Fibroblast of peridontal ligament (primary cell): ENCODE measurements around the gene KCTD21.
"Not testable (repeated sequence)": the region's sequence is repeated elsewhere in the genome, so short reads cannot be mapped to it uniquely, and the experiment has no call there.

ENCODE experiments used
- DNase-seq: peaks from one replicate; pipeline ENCODE4 v3.0.0-alpha.2; 2010; ENCODE audit errors: extremely low read depth

The KCTD21 gene

GRCh38 chr11:78188286-78189173, at the start of gene KCTD21, which contains the start of gene USP35:
TSS of gene KCTD21 (minus strand) at chr11:78188626. CDS start at chr11:78174554, 14,072 bp downstream.
TSS of gene USP35 (plus strand) at chr11:78188919. CDS start at chr11:78196246, 7,327 bp downstream.
- peak; percentile 94 for DNase-seq

GRCh38 chr11:78237293-78238046, 49.0 kb upstream of the KCTD21 start:
- no peak for DNase-seq

GRCh38 chr11:78234006-78234405, 45.6 kb upstream of the KCTD21 start:
- DNase-seq, result no peak

- not testable (repeated sequence) for DNase-seq
Measured at GRCh38 chr11:78233046-78233445, 44.6 kb upstream of the KCTD21 start.

- peak; percentile 87 for DNase-seq
Measured at GRCh38 chr11:78231962-78232501, 43.6 kb upstream of the KCTD21 start.

GRCh38 chr11:78230161-78230877, 41.9 kb upstream of the KCTD21 start:
- DNase-seq, result no peak

- no peak for DNase-seq
Measured at GRCh38 chr11:78229106-78229505, 40.7 kb upstream of the KCTD21 start.

GRCh38 chr11:78228467-78228866, 40.0 kb upstream of the KCTD21 start:
- peak; percentile 65 for DNase-seq

GRCh38 chr11:78227921-78228320, 39.5 kb upstream of the KCTD21 start:
- no peak for DNase-seq

- DNase-seq, result no peak
Measured at GRCh38 chr11:78226684-78227680, 38.6 kb upstream of the KCTD21 start.

GRCh38 chr11:78224906-78225420, 36.5 kb upstream of the KCTD21 start:
- no peak for DNase-seq

- no peak for DNase-seq
Measured at GRCh38 chr11:78224506-78224905, 36.1 kb upstream of the KCTD21 start.

- no peak for DNase-seq
Measured at GRCh38 chr11:78223320-78223954, 35.0 kb upstream of the KCTD21 start.

- not testable (repeated sequence) for DNase-seq
Measured at GRCh38 chr11:78222726-78223125, 34.3 kb upstream of the KCTD21 start.

- DNase-seq, result no peak
Measured at GRCh38 chr11:78221396-78222315, 33.2 kb upstream of the KCTD21 start.

GRCh38 chr11:78220218-78221157, 32.1 kb upstream of the KCTD21 start:
- DNase-seq, result no peak

GRCh38 chr11:78219493-78220217, 31.2 kb upstream of the KCTD21 start:
- DNase-seq, result no peak
